HEK293T (cell line): Measurements from ENCODE around the gene ACBD6.

ENCODE experiments used
- CTCF ChIA-PET: fragments of 350-600 bp; formaldehyde crosslinking; extraction: SDS; loops from one replicate; lab custom pipeline; 2021; ENCODE audit warnings: antibody characterized with exemption, inconsistent platforms; lab: Yijun Ruan, JAX
- POLR2A ChIA-PET: fragments of 350-600 bp; formaldehyde crosslinking; extraction: SDS; loops from one replicate; lab custom pipeline; 2020; ENCODE audit warnings: antibody characterized with exemption, inconsistent platforms; lab: Yijun Ruan, JAX
- DNase-seq: peaks from one replicate; pipeline ENCODE4 v3.0.0; 2012; ENCODE audit warnings: mixed read lengths; ENCODE audit errors: extremely low spot score
- ARNT ChIP-seq: fragments of 450-650 bp; IDR thresholded peaks from 2 replicates; pipeline ENCODE4 v1.6.1; 2017; ENCODE audit warnings: mild to moderate bottlenecking
- BHLHE40 ChIP-seq: fragments of 450-650 bp; IDR thresholded peaks from 2 replicates; pipeline ENCODE4 v1.6.1; 2016; ENCODE audit warnings: mild to moderate bottlenecking, moderate library complexity, borderline replicate concordance
- CTBP1 ChIP-seq: fragments of 450-650 bp; IDR thresholded peaks from 2 replicates; pipeline ENCODE4 v1.6.1; 2016; ENCODE audit warnings: borderline replicate concordance
- ELF4 ChIP-seq: fragments of 450-650 bp; IDR thresholded peaks from 2 replicates; pipeline ENCODE4 v1.6.1; 2017; ENCODE audit warnings: antibody characterized with exemption
- FOXA1 ChIP-seq: fragments of 450-650 bp; IDR thresholded peaks from 2 replicates; pipeline ENCODE4 v1.6.1; 2016; ENCODE audit warnings: mild to moderate bottlenecking
- FOXK2 ChIP-seq: fragments of 450-650 bp; IDR thresholded peaks from 2 replicates; pipeline ENCODE4 v1.6.1; 2016; ENCODE audit warnings: mild to moderate bottlenecking
- FOXM1 ChIP-seq: fragments of 450-650 bp; IDR thresholded peaks from 2 replicates; pipeline ENCODE4 v1.6.1; 2017; ENCODE audit warnings: mild to moderate bottlenecking, borderline replicate concordance
- HDGF ChIP-seq: fragments of 450-650 bp; IDR thresholded peaks from 2 replicates; pipeline ENCODE4 v1.6.1; 2017; ENCODE audit warnings: antibody characterized with exemption, borderline replicate concordance
- L3MBTL2 ChIP-seq: fragments of 450-650 bp; conservative IDR thresholded peaks from 2 replicates; pipeline ENCODE4 v1.6.1; 2016; ENCODE audit warnings: mild to moderate bottlenecking
- LEF1 ChIP-seq: fragments of 450-650 bp; IDR thresholded peaks from 2 replicates; pipeline ENCODE4 v1.6.1; 2017; ENCODE audit warnings: mild to moderate bottlenecking, borderline replicate concordance
- NFRKB ChIP-seq: fragments of 450-650 bp; IDR thresholded peaks from 2 replicates; pipeline ENCODE4 v1.6.1; 2016; ENCODE audit warnings: mild to moderate bottlenecking, moderate library complexity
- PKNOX1 ChIP-seq: fragments of 450-650 bp; IDR thresholded peaks from 2 replicates; pipeline ENCODE4 v1.6.1; 2016
- SP1 ChIP-seq: fragments of 450-650 bp; IDR thresholded peaks from 2 replicates; pipeline ENCODE4 v1.6.1; 2017
- SUZ12 ChIP-seq: fragments of 450-650 bp; IDR thresholded peaks from 2 replicates; pipeline ENCODE4 v1.6.1; 2016; ENCODE audit warnings: mild to moderate bottlenecking
- TARDBP ChIP-seq: fragments of 450-650 bp; IDR thresholded peaks from 2 replicates; pipeline ENCODE4 v1.6.1; 2016
- ZNF384 ChIP-seq: fragments of 450-650 bp; IDR thresholded peaks from 2 replicates; pipeline ENCODE4 v1.6.1; 2016

Gene ACBD6

GRCh38 chr1:180376800-180377199 is 125.6 kb downstream of the ACBD6 start:
- no peak for DNase-seq
- ChIA-PET CTCF (no interaction called here), POLR2A (no interaction called here)
- TF ChIP-seq CTBP1 (no peak), TARDBP (no peak), BHLHE40 (no peak), PKNOX1 (no peak), ZNF384 (no peak), NFRKB (no peak), FOXK2 (no peak), HDGF (no peak), LEF1 (no peak), L3MBTL2 (no peak), FOXA1 (no peak), SP1 (no peak), ELF4 (no peak)

DNA sequence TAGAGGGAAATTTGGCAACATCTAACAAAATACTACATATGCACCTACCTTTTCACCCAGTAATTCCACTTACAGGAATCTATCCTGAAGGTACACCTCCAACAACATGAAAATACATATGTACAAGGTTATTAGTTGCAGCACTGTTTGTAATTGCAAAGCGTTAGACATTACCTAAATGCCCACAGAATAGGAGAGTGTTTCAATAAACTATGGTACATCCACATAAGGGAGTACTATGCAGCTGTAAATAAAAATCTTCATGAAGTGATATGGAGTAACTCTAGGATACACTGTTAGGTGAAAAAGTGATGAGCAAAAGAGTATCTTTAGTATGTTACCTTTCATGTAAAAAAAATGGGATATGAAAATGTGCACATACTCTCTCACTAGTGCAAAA is 126.1 kb downstream of the ACBD6 start:
- TF ChIP-seq FOXA1 (no peak), CTBP1 (no peak), TARDBP (no peak)
- ChIA-PET CTCF (no interaction called here), POLR2A (no interaction called here)
- no peak for DNase-seq

DNA sequence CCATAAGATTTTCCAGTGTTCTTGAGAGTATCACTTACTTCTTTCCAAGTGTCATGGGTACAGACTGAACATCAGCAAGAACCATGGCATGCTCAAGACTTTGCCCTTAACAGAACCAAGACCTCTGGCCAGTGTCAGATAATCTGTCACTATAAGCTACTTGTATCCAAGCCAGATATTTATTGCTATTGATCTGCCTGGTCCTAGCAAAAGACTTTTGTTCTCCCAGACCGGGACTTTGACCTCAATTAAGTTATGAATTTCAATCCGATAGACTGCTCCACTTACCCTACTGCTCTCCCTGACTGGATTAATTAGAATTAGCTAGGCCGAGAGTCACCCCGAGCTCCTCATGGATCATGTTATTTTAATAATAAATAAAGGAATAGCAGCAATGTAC is 129.6 kb downstream of the ACBD6 start:
- POLR2A ChIA-PET: no interaction called here
- no peak for DNase-seq
- TF ChIP-seq L3MBTL2: no peak
- no peak for TF ChIP-seq TARDBP
- TF ChIP-seq FOXM1: no peak
- TF ChIP-seq SP1: no peak
- TF ChIP-seq ZNF384: no peak
- no peak for TF ChIP-seq SUZ12
- no peak for TF ChIP-seq ARNT
- no peak for TF ChIP-seq PKNOX1
- no peak for TF ChIP-seq ELF4
- TF ChIP-seq NFRKB: no peak
- TF ChIP-seq CTBP1: no peak
- TF ChIP-seq HDGF: no peak
- no peak for TF ChIP-seq LEF1
- TF ChIP-seq FOXA1: no peak
- TF ChIP-seq BHLHE40: no peak
- no peak for TF ChIP-seq FOXK2
- CTCF ChIA-PET: interaction anchor here (0.6 to 1.2 kb wide), 2 partner anchors 8 to 509 kb away, joined by 4 read pairs; no protein-coding TSS in a partner anchor

GRCh38 chr1:180370597-180370996 is 131.8 kb downstream of the ACBD6 start:
- CTCF ChIA-PET: no interaction called here

GRCh38 chr1:180370188-180370587 is 132.2 kb downstream of the ACBD6 start:
- no peak for DNase-seq
- ChIA-PET CTCF (no interaction called here), POLR2A (no interaction called here)
- no peak for TF ChIP-seq ZNF384

More at GRCh38 chr1:180370597-180370996, 131.8 kb downstream of the ACBD6 start:
- DNase-seq: no peak
- no peak for TF ChIP-seq FOXM1
- no peak for TF ChIP-seq FOXA1
- TF ChIP-seq BHLHE40: no peak
- no peak for TF ChIP-seq ZNF384
- no peak for TF ChIP-seq L3MBTL2
- no peak for TF ChIP-seq TARDBP
- no peak for TF ChIP-seq NFRKB
- POLR2A ChIA-PET: no interaction called here

GRCh38 chr1:180369061-180369460 is 133.3 kb downstream of the ACBD6 start:
- ChIA-PET CTCF (no interaction called here), POLR2A (no interaction called here)
- TF ChIP-seq ZNF384 (no peak), TARDBP (no peak)
- no peak for DNase-seq

DNA sequence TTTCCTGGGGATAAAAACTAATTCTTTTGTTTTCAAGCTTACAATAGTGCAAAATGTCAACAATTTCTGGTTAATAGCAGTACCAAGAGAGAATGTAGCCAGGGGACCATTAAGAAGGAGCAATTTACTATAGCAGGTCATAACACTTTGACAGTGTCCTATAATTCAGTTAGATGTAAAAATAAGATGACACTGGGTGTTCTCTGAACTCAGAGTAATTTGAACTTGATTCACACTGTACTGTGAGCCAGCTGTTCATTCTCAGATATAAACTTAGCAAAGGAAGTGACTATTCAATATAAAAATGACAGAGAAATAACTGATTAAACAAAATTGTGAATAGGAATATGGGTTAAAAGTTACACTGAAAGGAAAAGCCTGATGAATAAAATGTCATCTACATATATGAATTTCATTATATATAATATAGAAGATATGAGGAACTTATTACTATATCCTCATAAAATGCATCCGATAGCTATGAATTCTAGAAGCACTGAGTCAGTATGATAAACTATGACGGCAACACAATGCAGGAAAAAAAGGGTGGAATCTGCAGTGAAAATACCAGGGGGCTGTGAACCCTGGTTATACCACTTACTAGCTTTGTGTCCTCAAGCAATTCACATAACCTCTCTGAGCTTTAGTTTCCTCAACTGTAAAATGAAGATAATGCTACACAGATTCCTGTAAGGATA is 135.9 kb downstream of the ACBD6 start:
- CTCF ChIA-PET: interaction anchor here (0.5 to 1.1 kb wide), 3 partner anchors 37 to 179 kb away, joined by 3 read pairs; no protein-coding TSS in a partner anchor
- no peak for TF ChIP-seq ARNT
- no peak for TF ChIP-seq FOXK2
- TF ChIP-seq PKNOX1: no peak
- no peak for TF ChIP-seq BHLHE40
- TF ChIP-seq TARDBP: no peak
- no peak for TF ChIP-seq CTBP1
- TF ChIP-seq FOXA1: no peak
- DNase-seq: no peak
- POLR2A ChIA-PET: no interaction called here
